HepG2 (cell line): ENCODE data around the gene PAFAH1B1. TPM values are rescaled to one million over a fixed set of nuclear protein-coding genes. Genes with fewer than 3 reads are reported as not detected.
A peak's percentile ranks its signal among the peaks of the same experiment; 100 is the strongest.

Experiments used
- ATF3 ChIP-seq: sonication (generic); formaldehyde crosslinking; IDR thresholded peaks from 2 replicates; pipeline ENCODE4 v1.4.0; 2020; ENCODE audit warnings: missing genetic modification reagents
- ATF7-NPFF ChIP-seq: sonication (generic); formaldehyde crosslinking; IDR thresholded peaks from 2 replicates; pipeline ENCODE4 v1.8.1; 2023; ENCODE audit warnings: mild to moderate bottlenecking, low read depth, missing genetic modification reagents, moderate library complexity
- GATAD2A ChIP-seq: IDR thresholded peaks from 2 replicates; pipeline ENCODE4 v1.6.1; 2016
- GPN1 ChIP-seq: sonication (generic); formaldehyde crosslinking; IDR thresholded peaks from 2 replicates; pipeline ENCODE4 v1.5.1; 2020; ENCODE audit warnings: missing genetic modification reagents, borderline replicate concordance
- HDAC1 ChIP-seq: sonication (generic); formaldehyde crosslinking; IDR thresholded peaks from 2 replicates; pipeline ENCODE4 v1.5.1; 2020; ENCODE audit warnings: mild to moderate bottlenecking, missing genetic modification reagents
- HOMEZ ChIP-seq: IDR thresholded peaks from 2 replicates; pipeline ENCODE4 v1.6.1; 2016; ENCODE audit warnings: low read depth
- HOXA5 ChIP-seq: sonication (generic); formaldehyde crosslinking; IDR thresholded peaks from 2 replicates; pipeline ENCODE4 v1.4.0; 2020; ENCODE audit warnings: missing genetic modification reagents
- MIER3 ChIP-seq: IDR thresholded peaks from 2 replicates; pipeline ENCODE4 v1.6.1; 2016; ENCODE audit warnings: missing compliant biosample characterization, borderline replicate concordance
- NFAT5 ChIP-seq: sonication (generic); formaldehyde crosslinking; IDR thresholded peaks from 2 replicates; pipeline ENCODE4 v1.4.0; 2020; ENCODE audit warnings: missing genetic modification reagents
- THAP8 ChIP-seq: sonication (generic); formaldehyde crosslinking; IDR thresholded peaks from 2 replicates; pipeline ENCODE4 v1.5.1; 2020; ENCODE audit warnings: missing genetic modification reagents, mild to moderate bottlenecking, borderline replicate concordance
- TIGD3 ChIP-seq: sonication (generic); formaldehyde crosslinking; IDR thresholded peaks from 2 replicates; pipeline ENCODE4 v1.5.1; 2020; ENCODE audit warnings: mild to moderate bottlenecking, missing genetic modification reagents, borderline replicate concordance
- UBTF ChIP-seq: sonication (generic); formaldehyde crosslinking; IDR thresholded peaks from 2 replicates; pipeline ENCODE4 v1.4.0; 2020; ENCODE audit warnings: mild to moderate bottlenecking, missing genetic modification reagents
- ZKSCAN8 ChIP-seq: IDR thresholded peaks from 2 replicates; pipeline ENCODE4 v1.6.1; 2016; ENCODE audit warnings: borderline replicate concordance, missing genetic modification reagents, missing compliant biosample characterization
- ZMYM2 ChIP-seq: sonication (generic); formaldehyde crosslinking; IDR thresholded peaks from 2 replicates; pipeline ENCODE4 v1.8.0; 2022; ENCODE audit warnings: mild to moderate bottlenecking, missing genetic modification reagents
- ZNF556 ChIP-seq: sonication (generic); formaldehyde crosslinking; IDR thresholded peaks from 2 replicates; pipeline ENCODE4 v1.4.0; 2020; ENCODE audit warnings: mild to moderate bottlenecking, missing genetic modification reagents, borderline replicate concordance
- ZNF607 ChIP-seq: sonication (generic); formaldehyde crosslinking; IDR thresholded peaks from 2 replicates; pipeline ENCODE4 v1.5.1; 2020; ENCODE audit warnings: missing genetic modification reagents, mild to moderate bottlenecking, borderline replicate concordance
- ZNF616 ChIP-seq: sonication (generic); formaldehyde crosslinking; IDR thresholded peaks from 2 replicates; pipeline ENCODE4 v1.5.0; 2020; ENCODE audit warnings: low read depth, mild to moderate bottlenecking, missing genetic modification reagents
- ZNF660 ChIP-seq: sonication (generic); formaldehyde crosslinking; IDR thresholded peaks from 2 replicates; pipeline ENCODE4 v1.5.1; 2020; ENCODE audit warnings: mild to moderate bottlenecking, low read depth, missing genetic modification reagents, borderline replicate concordance
- ZNF724P ChIP-seq: sonication (generic); formaldehyde crosslinking; IDR thresholded peaks from 2 replicates; pipeline ENCODE4 v1.8.0; 2022; ENCODE audit warnings: missing genetic modification reagents, borderline replicate concordance
- polyA plus RNA-seq, 8 experiments: library from polyadenylated mRNA; depleted of rRNA in 3 of 8; stranded (reverse) in 7 of 8; unstranded in 1 of 8; fragments of >200 nt; fragmentation: Illumina TruSeq in 4 of 8; extraction: Trizol in 4 of 8; gene quantifications; 2 replicates each; pipeline versions ENCODE4 v1.2.1 to v1.2.3, GENCODE V29; 2011 to 2016; ENCODE audit warnings: low read depth in 4 of 8, missing spikeins in 1 of 8, mixed read lengths in 1 of 8; ENCODE audit not compliant: insufficient read depth in 1 of 8
- total RNA-seq, 5 experiments: library from RNA; depleted of rRNA; stranded (reverse); fragments of >200 nt; fragmentation: Illumina TruSeq; extraction: Trizol; gene quantifications; 2 replicates each; pipeline ENCODE4 v1.2.3, GENCODE V29; 2016; ENCODE audit warnings: low read depth in 1 of 5

The PAFAH1B1 gene
- total and polyA plus RNA-seq, 2 of the 13 experiments (the other 11 are each of a cell fraction or from before 2014, with no cell fraction given), result 46.0 to 64.9 TPM

- no peak for TF ChIP-seq HOMEZ (CRISPR knock-in tag)
- no peak for TF ChIP-seq ZNF724P (CRISPR knock-in tag)
- TF ChIP-seq ZNF607, result no peak
- no peak for TF ChIP-seq ZNF660 (CRISPR knock-in tag)
- no peak for TF ChIP-seq THAP8 (CRISPR knock-in tag)
- no peak for TF ChIP-seq ZMYM2
- TF ChIP-seq HDAC1 (CRISPR knock-in tag), result no peak
- no peak for TF ChIP-seq MIER3 (CRISPR knock-in tag)
- TF ChIP-seq NFAT5 (CRISPR knock-in tag), result no peak
- TF ChIP-seq UBTF (CRISPR knock-in tag), result peak; percentile 30; the same call in 1 of the 2 replicates
- no peak for TF ChIP-seq ZKSCAN8 (CRISPR knock-in tag)
- no peak for TF ChIP-seq ZNF616 (CRISPR knock-in tag)
- TF ChIP-seq GPN1 (CRISPR knock-in tag), result no peak
- no peak for TF ChIP-seq ATF7-NPFF (CRISPR knock-in tag)
- TF ChIP-seq ZNF556 (CRISPR knock-in tag), result no peak
- TF ChIP-seq HOXA5 (CRISPR knock-in tag), result no peak
- no peak for TF ChIP-seq ATF3 (CRISPR knock-in tag)
- TF ChIP-seq TIGD3 (CRISPR knock-in tag), result no peak
- peak; percentile 35; the same call in 1 of the 2 replicates for TF ChIP-seq GATAD2A (CRISPR knock-in tag)
These were observed 48.1 kb upstream of the PAFAH1B1 start (continued) for GRCh38 chr17:2545393-2545792.
